ENCODE measurements around the gene DDX6.
A peak's percentile ranks its signal among the peaks of the same experiment; 100 is the strongest.
"Not testable (repeated sequence)": the region's sequence is repeated elsewhere in the genome, so short reads cannot be mapped to it uniquely, and the experiment has no call there.

The DDX6 gene

DNA sequence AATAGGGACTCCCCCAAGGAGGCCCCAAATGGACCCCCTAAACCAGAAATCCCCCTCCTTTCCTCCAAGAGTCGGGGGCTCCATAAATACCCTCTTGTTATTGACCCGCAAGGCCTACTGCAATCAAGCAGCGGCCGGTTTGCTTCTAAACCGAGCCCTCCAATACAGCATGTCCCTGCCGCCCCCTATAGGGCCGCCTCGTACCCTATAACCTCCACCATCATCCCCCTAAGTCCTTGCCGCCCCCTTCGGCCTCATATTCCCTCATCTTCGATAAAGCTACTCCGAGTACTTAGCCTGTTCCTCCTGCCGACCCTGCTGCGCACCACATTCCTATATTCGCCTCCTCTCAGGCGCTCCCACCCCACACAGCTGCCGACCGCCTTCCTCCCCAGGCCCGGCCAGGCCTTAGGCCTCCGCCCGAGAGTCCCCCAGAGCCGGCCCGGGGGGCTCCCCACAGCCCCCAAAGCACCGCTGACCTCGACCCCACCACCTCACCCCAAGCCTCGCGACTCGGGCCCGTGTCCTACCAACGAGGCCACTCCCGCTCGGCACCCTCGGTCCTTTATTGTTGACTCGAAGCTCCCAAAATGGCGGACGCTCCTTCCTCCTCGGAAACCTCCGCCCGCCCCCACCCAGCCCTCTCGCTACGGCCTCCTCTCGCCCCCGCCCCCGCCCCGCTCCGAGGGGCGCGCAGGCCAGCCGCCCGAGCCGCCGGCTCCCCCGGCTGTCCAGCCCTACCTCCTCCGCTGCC, 430 bp downstream of the DDX6 start:
- peak; percentile 68 for DNase-seq

- DNase-seq, result peak; percentile 36
Observed at GRCh38 chr11:118789501-118790356, 1.2 kb downstream of the DDX6 start.

DNA sequence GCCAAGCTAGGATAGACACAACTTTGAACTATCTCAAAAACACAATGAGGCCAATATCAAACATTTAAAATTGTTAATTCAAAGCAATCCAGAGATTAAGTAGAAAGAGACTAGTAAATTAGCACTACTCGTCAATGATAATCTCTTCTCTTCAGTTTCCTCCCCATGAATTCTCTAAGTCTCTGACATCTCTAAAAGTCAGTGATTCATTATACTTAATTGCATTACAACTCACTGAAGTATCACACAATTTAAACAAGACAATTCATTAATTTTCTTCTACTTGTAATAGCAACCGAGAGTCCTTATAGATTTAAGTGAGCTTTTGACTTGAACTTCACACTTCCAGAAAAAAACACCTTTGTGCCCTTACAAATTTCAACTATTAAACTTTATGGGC, 4.3 kb downstream of the DDX6 start:
- no peak for DNase-seq

DNA sequence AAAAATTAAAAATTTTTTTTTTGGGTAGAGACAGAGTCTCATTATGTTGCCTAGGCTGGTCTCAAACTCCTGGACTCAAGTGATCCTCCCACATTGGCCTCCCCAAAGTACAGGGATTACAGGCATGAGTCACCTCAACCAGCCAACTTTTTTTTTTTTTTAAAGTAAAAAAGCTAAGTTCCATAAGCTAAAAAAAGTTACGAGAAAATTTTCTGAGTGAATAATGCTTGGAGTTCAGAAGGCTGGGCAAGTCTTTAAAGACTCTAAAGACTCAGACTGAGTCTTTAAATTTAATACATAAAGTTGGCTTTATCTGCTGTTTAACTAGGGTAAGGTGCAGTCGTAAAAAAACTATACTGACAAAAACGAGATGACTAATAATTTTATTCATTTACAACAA, 5.6 kb downstream of the DDX6 start:
- DNase-seq, result no peak

GRCh38 chr11:118783724-118784495, 7.1 kb downstream of the DDX6 start:
- DNase-seq, result no peak

DNA sequence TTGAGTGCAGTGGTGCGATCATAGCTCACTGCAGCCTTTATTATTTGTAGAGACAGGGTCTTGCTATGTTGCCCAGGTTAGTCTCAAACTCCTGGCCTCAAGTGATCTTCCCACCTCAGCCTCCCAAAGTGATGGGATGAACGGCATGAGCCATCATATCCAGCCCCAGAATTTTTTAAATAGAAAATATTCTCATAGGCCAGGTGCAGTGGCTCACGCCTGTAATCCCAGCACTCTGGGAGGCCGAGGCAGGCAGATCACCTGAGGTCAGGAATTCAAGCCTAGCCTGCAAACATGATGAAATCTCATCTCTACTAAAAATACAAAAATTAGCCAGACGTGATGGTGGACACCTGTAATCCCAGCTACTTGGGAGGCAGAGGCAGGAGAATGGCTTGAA, 7.6 kb downstream of the DDX6 start:
- DNase-seq, result not testable (repeated sequence)

- DNase-seq, result no peak
Observed at GRCh38 chr11:118778898-118779297, 12.1 kb downstream of the DDX6 start.

- DNase-seq, result no peak
Observed at GRCh38 chr11:118774032-118774431, 16.9 kb downstream of the DDX6 start.

DNA sequence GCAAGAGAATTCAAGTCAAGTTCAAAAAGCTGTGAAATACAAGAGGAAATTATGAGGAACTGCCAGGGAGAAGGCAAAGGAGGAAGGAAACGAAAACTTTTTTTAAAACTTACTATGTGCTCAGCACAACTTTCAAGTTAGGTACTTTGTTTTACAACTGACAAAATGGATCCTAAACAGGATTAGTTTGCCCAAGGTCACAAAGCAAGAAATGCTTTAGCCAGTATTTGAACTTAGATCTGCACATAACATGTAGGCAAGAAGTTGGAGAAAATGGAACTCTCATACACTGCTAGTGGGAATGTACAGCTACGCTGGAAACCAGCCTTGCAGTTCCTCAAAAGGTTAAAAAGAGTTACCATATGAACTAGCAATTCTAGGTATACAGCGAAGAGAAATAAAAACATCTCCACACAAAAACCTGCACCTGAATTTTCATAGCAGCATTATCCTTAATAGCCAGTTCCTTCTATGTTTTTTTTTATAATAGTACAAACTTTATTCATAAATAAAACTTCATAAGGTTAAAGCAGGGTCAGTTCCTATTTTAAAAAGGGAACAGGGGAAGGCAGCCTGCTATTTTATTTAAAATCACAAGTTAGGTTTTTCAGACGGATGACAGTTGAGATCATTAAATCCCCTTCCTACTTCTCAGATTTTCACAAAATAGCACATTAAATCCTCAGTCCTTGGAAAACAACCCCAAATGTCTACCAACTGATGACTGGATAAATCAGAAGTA, 19.2 kb downstream of the DDX6 start:
- no peak for DNase-seq

DNA sequence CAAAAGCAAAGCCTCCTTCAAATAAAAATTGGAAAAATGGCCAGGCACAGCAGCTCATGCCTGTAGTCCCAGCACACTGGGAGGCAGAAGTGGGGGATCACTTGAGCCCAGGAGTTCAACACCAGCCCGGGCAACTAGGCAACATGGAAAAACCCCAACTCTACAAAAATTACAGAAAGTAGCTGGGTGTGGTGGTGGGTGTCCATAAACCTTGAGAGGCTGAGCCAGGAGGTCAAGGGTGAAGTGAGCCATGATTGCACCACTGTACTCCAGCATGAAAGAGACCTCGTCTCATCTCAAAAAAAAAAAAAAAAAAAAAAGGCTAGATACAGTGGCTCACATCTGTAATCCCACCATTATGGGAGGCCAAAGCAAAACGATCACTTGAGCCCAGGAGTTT, 22.3 kb downstream of the DDX6 start:
- DNase-seq, result no peak

- DNase-seq, result no peak
Observed at GRCh38 chr11:118766035-118766434, 24.9 kb downstream of the DDX6 start.

DNA sequence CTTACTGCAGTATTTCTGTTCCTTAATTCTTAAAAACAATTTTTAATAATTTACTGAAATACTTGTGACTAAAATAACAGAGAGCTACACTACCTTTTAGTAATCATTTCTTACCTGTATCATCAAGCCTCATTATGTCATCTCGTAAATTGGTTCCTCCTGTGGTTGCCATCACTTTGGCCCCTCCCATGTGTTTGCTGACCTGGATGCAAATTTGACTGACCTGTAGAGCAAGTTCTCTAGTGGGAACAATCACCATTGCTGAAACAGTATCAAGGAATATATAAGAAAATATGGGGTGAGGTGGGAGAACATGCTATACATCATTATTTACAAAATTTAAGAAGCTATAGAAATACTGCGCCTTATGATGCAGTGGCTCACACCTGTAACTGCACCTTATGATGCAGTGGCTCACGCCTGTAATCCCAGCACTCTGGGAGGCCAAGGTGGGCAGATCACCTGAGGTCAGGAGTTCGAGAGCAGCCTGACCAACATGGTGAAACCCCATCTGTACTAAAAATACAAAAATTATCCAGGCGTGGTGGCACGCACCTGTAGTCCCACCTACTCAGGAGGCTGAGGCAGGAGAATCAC, 25.8 kb downstream of the DDX6 start:
- DNase-seq, result not testable (repeated sequence)

DNA sequence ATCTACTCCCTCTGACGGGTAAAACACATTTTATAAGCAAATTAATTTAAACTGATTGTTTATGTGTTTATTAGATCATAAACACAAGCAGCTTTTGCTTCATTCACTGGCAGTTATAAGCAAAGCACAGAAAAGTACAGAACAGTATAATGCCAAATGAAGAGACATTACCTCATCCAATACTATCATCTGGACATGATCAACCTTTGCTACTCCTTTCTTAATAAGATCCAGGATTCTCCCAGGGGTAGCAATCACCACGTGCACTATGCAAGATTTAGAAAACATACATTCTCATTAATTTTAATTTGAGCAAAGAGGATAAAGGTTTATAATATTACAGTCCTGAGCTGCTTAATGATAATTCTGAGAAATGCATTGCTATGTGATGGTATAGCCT, 27.9 kb downstream of the DDX6 start:
- DNase-seq, result no peak

- DNase-seq, result not testable (repeated sequence)
Observed at GRCh38 chr11:118761981-118762380, 29.0 kb downstream of the DDX6 start.

GRCh38 chr11:118757876-118758399, 33.0 kb downstream of the DDX6 start:
- DNase-seq, result no peak

DNA sequence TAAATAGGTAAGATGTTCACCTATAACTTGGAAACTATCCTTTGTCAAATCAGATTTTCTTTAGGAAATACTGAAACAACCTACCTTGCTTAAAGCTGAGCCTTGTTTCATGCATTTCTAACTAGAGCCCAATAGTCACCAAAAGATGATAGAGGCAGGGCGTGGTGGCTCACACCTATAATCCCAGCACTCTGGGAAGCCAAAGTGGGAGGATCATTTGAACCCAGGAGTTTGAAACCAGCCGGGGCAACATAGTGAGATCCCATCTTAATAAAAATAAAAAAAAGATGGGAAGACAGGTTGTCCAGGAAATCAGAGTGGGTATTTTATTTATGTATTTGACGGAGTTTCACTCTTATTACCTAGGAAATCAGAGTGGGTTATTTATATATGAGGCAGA, 38.3 kb downstream of the DDX6 start:
- DNase-seq, result no peak

- DNase-seq, result no peak
Observed at GRCh38 chr11:118749429-118749828, 41.5 kb downstream of the DDX6 start.

GRCh38 chr11:118748056-118748455, 42.9 kb downstream of the DDX6 start:
- DNase-seq, result no peak

DNA sequence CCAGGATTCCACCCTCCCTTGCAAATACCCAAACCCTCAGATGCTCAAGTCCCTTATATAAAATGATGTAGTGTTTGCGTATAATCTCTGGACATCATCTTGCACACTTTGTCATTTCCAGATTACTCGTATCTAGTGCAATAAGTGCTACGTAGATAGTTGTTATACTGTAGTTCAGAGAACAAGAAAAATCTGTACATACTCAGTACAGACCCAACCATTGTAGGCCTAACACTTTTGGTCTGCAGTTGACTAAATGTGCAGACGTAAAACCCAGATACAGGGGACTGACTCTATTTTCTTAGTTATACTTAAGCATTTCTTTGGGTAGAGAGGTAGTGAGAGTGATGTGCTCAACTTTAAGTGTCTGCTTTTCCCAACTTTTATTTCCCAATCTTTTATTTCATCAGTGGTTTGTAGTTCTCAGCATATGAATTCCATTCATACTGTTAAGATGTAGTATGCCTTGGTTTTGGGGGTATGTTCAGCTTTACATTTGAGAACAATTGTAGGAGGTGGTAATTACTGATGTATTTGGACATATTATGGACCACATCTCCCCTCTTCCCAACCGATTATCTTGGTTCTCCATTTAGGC, 43.9 kb downstream of the DDX6 start:
- no peak for DNase-seq

DNA sequence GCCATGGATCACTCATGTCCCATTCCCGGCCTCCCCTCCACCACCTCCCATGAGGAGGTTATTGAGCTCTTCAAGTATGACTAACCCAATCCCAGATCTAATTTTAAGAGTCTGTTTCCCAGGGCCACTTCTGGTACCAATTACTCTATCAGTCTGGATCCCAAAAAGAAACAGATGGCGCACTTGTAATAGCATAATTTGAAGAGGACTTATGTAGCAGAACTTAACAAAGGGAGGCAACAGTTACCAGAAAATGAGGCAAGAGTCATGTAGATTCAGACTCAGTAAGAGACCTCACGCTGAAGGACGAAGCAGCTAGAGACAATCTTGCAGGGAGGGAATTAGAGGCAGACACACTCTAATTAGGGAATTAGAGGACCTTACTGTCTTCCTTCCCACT, 46.9 kb downstream of the DDX6 start:
- DNase-seq, result no peak

- no peak for DNase-seq
Observed at GRCh38 chr11:118742304-118742703, 48.7 kb downstream of the DDX6 start.

DNA sequence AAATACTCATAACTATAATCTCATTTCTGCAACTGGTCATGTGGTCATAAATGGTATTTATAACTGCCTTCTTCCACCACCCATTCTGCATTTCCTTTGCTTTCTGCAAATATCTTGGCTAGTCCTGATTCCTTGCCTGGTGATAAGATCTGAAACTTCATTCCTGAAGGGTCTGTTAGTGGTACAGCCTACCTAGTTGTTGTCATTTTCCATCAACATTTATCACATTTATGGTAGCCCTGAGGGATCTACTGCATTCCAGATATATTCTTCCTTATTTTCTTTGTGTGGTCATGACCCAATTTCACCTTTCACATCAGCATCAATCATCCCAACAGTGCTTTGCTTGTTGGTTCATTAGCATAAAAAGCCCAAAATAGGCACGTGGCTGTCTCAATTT, 50.1 kb downstream of the DDX6 start:
- DNase-seq, result no peak

All from CD4-positive, alpha-beta T cell treated with Interleukin-15 for 1 hour (primary cell).